ENCODE measurements around the gene MEX3D.

- TF ChIP-seq CTCF (IDR thresholded peaks at IDR 0.05) (no peak), POLR2A (IDR thresholded peaks at IDR 0.05) (no peak)
These were observed 13.2 kb downstream of the MEX3D start for GRCh38 chr19:1554968-1555367.

Data from right lobe of liver (tissue), 4 donors.